ENCODE results near the gene MLLT3.
"Not testable (repeated sequence)": the region's sequence is repeated elsewhere in the genome, so short reads cannot be mapped to it uniquely, and the experiment has no call there.

MLLT3 gene

GRCh38 chr9:20622330-20623020 is at the start of gene MLLT3:
Gene MLLT3 (minus strand): TSS chr9:20622499.
- peak; percentile 95 for DNase-seq (ENCODE audit: low spot score)

GRCh38 chr9:20671635-20672034 is 49.3 kb upstream of the MLLT3 start:
- DNase-seq (ENCODE audit: low spot score), result no peak

GRCh38 chr9:20670395-20670794 is 48.1 kb upstream of the MLLT3 start:
- DNase-seq (ENCODE audit: low spot score), result no peak

GRCh38 chr9:20664501-20664900 is 42.2 kb upstream of the MLLT3 start:
- DNase-seq (ENCODE audit: low spot score), result no peak

- no peak for DNase-seq (ENCODE audit: low spot score)
These were observed 40.8 kb upstream of the MLLT3 start for GRCh38 chr9:20663133-20663532.

GRCh38 chr9:20662156-20662555 is 39.9 kb upstream of the MLLT3 start:
- no peak for DNase-seq (ENCODE audit: low spot score)

- DNase-seq (ENCODE audit: low spot score), result no peak
These were observed 37.2 kb upstream of the MLLT3 start for GRCh38 chr9:20659474-20659967.

GRCh38 chr9:20658677-20659473 is 36.6 kb upstream of the MLLT3 start:
- no peak for DNase-seq (ENCODE audit: low spot score)

- not testable (repeated sequence) for DNase-seq (ENCODE audit: low spot score)
These were observed 36.0 kb upstream of the MLLT3 start for GRCh38 chr9:20658246-20658667.

GRCh38 chr9:20651939-20652338 is 29.6 kb upstream of the MLLT3 start:
- no peak for DNase-seq (ENCODE audit: low spot score)

GRCh38 chr9:20650750-20651299 is 28.5 kb upstream of the MLLT3 start:
- no peak for DNase-seq (ENCODE audit: low spot score)

- DNase-seq (ENCODE audit: low spot score), result no peak
These were observed 28.0 kb upstream of the MLLT3 start for GRCh38 chr9:20650313-20650712.

GRCh38 chr9:20649381-20649780 is 27.1 kb upstream of the MLLT3 start:
- no peak for DNase-seq (ENCODE audit: low spot score)

GRCh38 chr9:20646656-20647055 is 24.4 kb upstream of the MLLT3 start:
- DNase-seq (ENCODE audit: low spot score), result no peak

- DNase-seq (ENCODE audit: low spot score), result no peak
These were observed 21.4 kb upstream of the MLLT3 start for GRCh38 chr9:20643660-20644059.

- no peak for DNase-seq (ENCODE audit: low spot score)
These were observed 19.7 kb upstream of the MLLT3 start for GRCh38 chr9:20642045-20642444.

- DNase-seq (ENCODE audit: low spot score), result peak; percentile 57
These were observed 18.3 kb upstream of the MLLT3 start for GRCh38 chr9:20640331-20641187.

- no peak for DNase-seq (ENCODE audit: low spot score)
These were observed 14.7 kb upstream of the MLLT3 start for GRCh38 chr9:20636888-20637440.

GRCh38 chr9:20634895-20635294 is 12.6 kb upstream of the MLLT3 start:
- DNase-seq (ENCODE audit: low spot score), result no peak

- no peak for DNase-seq (ENCODE audit: low spot score)
These were observed 10.4 kb upstream of the MLLT3 start for GRCh38 chr9:20632705-20633104.

- no peak for DNase-seq (ENCODE audit: low spot score)
These were observed 8.1 kb upstream of the MLLT3 start for GRCh38 chr9:20630241-20630943.
